MM.1S (cell line): Measurements from ENCODE around the gene FHIT.

ENCODE experiments used
- EZH2 ChIP-seq: fragments of 300-600 bp; sonication (generic); optimal IDR thresholded peaks from 2 replicates; pipeline ENCODE3; 2017; ENCODE audit warnings: low read depth, mild to moderate bottlenecking, antibody characterized with exemption, low read length, mixed read lengths
- EZH2phosphoT487 ChIP-seq: fragments of 300-600 bp; sonication (generic); IDR thresholded peaks from 2 replicates; pipeline ENCODE4 v1.6.1; 2018; ENCODE audit warnings: antibody characterized with exemption, low read length
- TF ChIP-seq, protein P1 (sequence below): fragments of 300-600 bp; sonication (generic); IDR thresholded peaks from 2 replicates; pipeline ENCODE4 v1.5.1; 2016; ENCODE audit warnings: antibody characterized with exemption, low read length, mixed read lengths

- TF ChIP-seq, protein P1, sequence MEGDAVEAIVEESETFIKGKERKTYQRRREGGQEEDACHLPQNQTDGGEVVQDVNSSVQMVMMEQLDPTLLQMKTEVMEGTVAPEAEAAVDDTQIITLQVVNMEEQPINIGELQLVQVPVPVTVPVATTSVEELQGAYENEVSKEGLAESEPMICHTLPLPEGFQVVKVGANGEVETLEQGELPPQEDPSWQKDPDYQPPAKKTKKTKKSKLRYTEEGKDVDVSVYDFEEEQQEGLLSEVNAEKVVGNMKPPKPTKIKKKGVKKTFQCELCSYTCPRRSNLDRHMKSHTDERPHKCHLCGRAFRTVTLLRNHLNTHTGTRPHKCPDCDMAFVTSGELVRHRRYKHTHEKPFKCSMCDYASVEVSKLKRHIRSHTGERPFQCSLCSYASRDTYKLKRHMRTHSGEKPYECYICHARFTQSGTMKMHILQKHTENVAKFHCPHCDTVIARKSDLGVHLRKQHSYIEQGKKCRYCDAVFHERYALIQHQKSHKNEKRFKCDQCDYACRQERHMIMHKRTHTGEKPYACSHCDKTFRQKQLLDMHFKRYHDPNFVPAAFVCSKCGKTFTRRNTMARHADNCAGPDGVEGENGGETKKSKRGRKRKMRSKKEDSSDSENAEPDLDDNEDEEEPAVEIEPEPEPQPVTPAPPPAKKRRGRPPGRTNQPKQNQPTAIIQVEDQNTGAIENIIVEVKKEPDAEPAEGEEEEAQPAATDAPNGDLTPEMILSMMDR = no peak
- TF ChIP-seq EZH2 (no peak), EZH2phosphoT487 (no peak)
Measured at GRCh38 chr3:60070366-60070765, 1180.9 kb downstream of the FHIT start.
